HUES6 (cell line): ENCODE data around the gene SPDYE2.
"Not testable (repeated sequence)": the region's sequence is repeated elsewhere in the genome, so short reads cannot be mapped to it uniquely, and the experiment has no call there.

Experiments used
- H3K27ac ChIP-seq: 2 replicates; pipeline ENCODE4 v1.7.0; 2013; ENCODE audit warnings: low read depth, mild to moderate bottlenecking, low read length, inconsistent platforms
- H3K27me3 ChIP-seq: 2 replicates; pipeline ENCODE4 v1.6.1; 2013; ENCODE audit warnings: low read length; ENCODE audit not compliant: control insufficient read depth, insufficient read depth
- H3K36me3 ChIP-seq: 2 replicates; pipeline ENCODE4 v1.6.1; 2013; ENCODE audit warnings: low read length; ENCODE audit not compliant: control insufficient read depth, insufficient read depth
- H3K4me1 ChIP-seq: 2 replicates; pipeline ENCODE4 v1.6.1; 2013; ENCODE audit warnings: low read length; ENCODE audit not compliant: control insufficient read depth, insufficient read depth
- H3K4me3 ChIP-seq: 2 replicates; pipeline ENCODE4 v1.5.1; 2013; ENCODE audit warnings: low read depth, low read length
- H3K9ac ChIP-seq: one replicate; pipeline ENCODE4 v1.6.1; 2013; ENCODE audit warnings: mild to moderate bottlenecking, low read length
- H3K9me3 ChIP-seq: 2 replicates; pipeline ENCODE4 v1.6.1; 2013; ENCODE audit warnings: low read depth, low read length; ENCODE audit not compliant: control insufficient read depth, insufficient read depth

SPDYE2 gene

DNA sequence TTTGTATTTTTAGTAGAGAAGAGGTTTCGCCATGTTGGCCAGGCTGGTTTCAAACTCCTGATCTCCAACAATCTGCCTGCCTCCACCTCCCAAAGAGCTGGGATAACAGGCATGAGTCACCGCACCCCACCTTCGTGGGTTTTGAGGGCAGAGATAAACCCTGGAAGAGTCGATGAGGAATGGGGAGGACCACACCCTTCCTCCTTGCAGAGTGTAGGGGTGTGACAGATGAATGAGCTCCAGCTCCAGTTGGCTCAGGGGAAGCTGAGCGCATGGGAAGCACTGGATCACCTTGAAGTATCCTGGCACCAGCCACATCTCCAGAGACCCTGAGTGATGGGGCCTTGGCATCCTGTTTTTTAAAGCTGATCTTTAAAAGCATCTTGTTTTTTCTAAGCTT is 32.5 kb downstream of the SPDYE2 start:
- H3K9me3 ChIP-seq, H3K4me3 ChIP-seq, H3K27me3 ChIP-seq: not testable (repeated sequence)

DNA sequence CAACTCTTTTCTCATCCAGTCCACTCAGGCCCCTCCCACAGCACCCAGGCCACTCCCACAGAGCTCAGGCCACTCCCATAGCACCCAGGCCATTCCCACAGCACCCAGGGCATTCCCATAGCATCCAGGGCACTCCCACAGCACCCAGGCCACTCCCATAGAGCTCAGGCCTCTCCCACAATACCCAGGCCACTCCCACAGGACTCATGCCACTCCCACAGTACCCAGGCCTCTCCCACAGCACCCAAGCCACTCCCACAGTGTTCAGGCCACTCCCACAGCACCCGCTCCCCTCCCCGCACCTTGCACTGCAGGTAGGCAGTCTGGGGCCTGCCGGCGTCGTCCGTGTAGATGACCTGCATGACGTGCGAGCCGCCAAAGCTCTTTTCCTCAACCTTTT is 38.8 kb downstream of the SPDYE2 start:
- H3K27ac ChIP-seq, H3K9ac ChIP-seq, H3K4me1 ChIP-seq, H3K36me3 ChIP-seq, H3K9me3 ChIP-seq, H3K4me3 ChIP-seq, H3K27me3 ChIP-seq: not testable (repeated sequence)

More for the DNA sequence above, 32.5 kb downstream of the SPDYE2 start:
- not testable (repeated sequence) for H3K36me3 ChIP-seq, H3K4me1 ChIP-seq, H3K9ac ChIP-seq, H3K27ac ChIP-seq

DNA sequence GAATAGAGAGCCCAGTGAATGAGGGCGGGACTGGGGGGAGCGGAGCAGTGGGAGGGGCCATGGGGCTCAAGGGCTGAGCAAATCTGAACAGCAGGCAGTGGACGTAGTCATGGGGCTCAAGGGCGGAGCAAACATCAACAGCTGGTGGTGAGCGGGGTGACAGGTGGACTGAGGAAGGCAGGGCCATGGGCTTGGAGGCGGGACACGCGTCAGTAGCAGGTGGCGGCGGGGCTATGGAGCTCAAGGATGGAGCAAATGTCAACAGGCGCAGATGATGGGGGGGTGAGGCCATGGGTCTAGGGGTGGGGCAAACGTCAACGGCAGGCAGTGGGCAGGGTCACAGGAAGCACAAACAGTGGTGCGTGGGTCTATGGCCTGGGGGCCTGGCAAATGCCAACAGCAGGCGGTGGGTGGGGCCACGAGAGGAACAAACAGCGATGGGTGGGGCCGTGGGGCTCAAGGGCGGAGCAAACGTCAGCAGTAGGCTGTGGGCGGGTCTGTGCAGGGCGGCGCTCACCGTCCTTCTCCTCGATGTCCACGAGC is 41.5 kb downstream of the SPDYE2 start:
- H3K27ac ChIP-seq, H3K9me3 ChIP-seq, H3K9ac ChIP-seq, H3K4me1 ChIP-seq, H3K4me3 ChIP-seq, H3K36me3 ChIP-seq, H3K27me3 ChIP-seq: not testable (repeated sequence)

DNA sequence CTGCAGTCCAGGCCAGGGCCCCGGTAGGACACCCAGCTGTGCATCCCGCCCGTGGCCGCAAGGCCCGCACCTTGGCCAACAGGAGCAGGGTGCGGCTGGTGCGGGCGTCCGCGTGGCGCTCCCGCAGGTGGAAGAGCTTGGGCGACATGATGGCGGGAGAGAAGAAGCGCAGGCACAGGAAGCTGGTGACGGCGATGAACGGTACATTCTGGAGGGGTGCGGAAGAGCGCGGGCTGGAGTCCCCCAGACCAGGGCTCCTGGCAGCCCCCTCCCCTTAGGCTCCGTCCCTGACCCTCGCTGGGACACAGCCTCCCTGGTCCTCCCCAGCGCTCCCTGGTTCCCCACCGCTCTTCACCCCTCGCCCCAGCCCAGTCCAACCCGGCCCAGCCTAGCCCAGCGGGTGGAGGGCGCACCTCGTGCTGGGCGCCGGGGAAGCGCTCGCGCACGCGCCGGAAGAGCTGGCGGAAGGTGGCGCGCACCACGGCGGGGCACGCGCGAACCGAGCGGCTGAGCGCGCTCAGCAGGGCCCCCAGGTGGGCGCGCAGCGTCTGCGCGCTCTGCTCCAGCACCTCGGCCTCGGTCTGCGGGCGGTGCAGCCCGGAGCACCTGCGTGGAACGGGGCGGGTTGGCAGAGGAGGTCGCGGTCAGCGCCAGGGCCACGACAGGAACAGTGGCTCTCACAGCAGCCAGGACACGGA is 42.8 kb downstream of the SPDYE2 start:
- H3K4me1 ChIP-seq, H3K27ac ChIP-seq, H3K27me3 ChIP-seq, H3K9ac ChIP-seq, H3K4me3 ChIP-seq, H3K36me3 ChIP-seq, H3K9me3 ChIP-seq: not testable (repeated sequence)

DNA sequence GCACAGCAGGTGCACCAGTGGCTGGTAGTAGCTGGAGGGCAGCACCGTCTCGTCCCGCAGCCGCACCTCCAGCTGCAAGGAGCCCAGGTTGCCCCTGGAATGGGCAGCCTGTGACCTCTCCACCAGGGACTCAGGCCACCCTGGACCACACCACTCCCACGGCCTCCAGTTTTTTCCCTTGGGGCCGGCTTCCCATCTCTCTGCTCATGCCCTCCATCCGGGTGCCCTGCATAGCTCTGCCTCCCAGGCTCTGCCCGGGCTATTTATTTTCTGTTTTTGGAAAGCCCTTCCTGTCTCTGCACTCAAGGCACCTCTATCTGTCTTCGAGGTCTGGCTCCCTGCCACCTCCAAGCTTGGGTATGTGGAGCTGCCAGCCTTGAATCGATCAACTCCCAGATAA is 45.0 kb downstream of the SPDYE2 start:
- not testable (repeated sequence) for H3K27me3 ChIP-seq, H3K9ac ChIP-seq, H3K36me3 ChIP-seq

DNA sequence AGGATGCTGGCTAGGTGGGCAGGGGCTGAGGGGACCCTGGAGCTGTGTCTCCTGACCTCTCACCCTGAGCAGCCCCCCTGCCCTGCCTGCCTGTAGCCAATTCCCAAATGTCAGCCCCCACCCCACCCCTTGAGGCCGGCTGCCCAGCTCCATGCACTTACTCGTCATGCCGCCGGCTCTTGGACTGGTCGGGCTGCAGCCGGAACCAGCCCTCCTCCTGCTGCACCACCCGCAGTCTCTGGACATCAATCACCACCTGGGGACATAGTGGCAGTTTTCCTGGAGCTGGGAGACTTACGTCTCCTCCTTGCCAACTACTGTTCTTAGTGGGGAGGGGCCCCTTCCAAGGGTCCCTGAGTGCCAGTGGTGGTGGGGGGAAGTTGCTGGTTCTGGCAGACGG is 48.7 kb downstream of the SPDYE2 start:
- not testable (repeated sequence) for H3K9ac ChIP-seq, H3K27ac ChIP-seq

More for the DNA sequence above, 45.0 kb downstream of the SPDYE2 start:
- H3K4me3 ChIP-seq, H3K9me3 ChIP-seq, H3K4me1 ChIP-seq, H3K27ac ChIP-seq: not testable (repeated sequence)

DNA sequence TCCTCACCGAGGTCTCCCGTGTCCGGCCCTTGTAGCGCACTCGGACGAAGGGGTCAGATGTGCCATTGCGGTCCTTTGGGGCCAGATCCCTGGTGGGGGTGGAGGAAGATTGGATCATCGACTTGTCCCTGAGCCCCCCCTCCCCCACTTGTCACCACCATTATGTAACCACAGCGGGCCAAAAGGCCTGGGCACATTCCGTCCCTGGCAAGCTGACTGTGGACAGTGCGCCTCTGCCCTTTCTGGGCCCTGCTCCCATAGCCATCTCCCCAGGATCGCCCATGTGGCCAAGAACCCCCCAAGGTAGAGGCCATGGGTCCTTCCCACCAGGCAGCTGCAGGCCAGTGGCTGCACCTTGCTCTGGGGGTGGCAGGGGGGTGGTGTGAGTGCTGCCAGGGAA is 51.3 kb downstream of the SPDYE2 start:
- not testable (repeated sequence) for H3K9me3 ChIP-seq, H3K27me3 ChIP-seq, H3K4me1 ChIP-seq, H3K27ac ChIP-seq, H3K4me3 ChIP-seq, H3K9ac ChIP-seq, H3K36me3 ChIP-seq

More for the DNA sequence above, 48.7 kb downstream of the SPDYE2 start:
- not testable (repeated sequence) for H3K36me3 ChIP-seq, H3K9me3 ChIP-seq, H3K27me3 ChIP-seq, H3K4me1 ChIP-seq, H3K4me3 ChIP-seq

DNA sequence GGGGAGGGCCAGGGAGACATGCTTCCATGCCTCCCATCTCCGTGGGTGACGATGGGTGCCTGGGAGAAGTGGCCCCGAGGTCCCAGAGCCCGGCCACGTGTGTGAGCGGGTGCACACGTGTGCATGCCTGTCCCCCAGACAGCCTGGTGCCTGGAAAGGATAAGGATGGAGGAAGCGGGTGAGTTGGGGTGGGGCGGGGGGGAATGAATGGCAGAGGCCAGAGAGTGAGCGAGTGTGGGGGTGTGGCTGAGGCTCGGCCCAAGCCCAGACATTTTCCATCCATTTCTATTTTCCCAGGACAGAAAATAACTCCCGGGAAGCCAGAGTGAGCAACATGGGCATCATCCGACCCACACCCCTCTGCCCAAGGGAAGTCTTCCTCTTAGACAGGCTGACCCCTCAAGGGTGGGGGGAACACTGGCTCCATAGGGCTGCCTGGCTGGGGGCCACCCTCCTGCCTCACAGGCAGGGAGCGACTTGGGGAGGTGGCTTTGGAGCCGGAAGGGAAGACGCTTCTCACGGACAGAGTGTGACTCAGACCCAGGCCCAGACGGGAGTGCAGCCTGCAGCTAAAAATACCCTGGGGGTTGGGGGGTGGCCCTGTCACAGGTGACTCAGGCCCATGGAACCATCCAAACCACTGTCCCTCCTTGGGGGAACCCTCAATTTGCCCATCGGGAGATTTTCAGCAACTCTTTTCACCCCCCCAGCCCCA is 53.6 kb downstream of the SPDYE2 start:
- H3K4me3 ChIP-seq, H3K27me3 ChIP-seq, H3K36me3 ChIP-seq, H3K27ac ChIP-seq, H3K4me1 ChIP-seq, H3K9me3 ChIP-seq, H3K9ac ChIP-seq: not testable (repeated sequence)

DNA sequence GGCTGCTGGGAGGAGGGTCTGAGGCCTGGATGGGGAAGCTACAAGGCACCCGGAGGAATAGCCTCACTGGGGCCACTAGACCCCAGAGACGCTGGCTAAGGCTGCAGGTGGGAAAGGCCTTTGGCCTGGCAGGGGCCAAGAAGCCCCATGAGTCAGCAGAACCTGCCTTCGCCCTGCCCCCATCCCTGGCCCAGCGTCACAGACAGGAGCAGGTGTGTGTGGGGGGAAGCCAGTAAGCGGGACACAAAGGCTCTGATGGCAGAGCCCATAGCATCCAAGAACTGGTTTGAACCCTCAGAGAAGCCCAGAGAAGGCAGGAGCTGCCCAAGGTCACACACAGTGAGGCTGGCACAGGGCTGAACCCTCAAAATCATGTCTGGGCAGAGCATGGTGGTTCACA is 55.8 kb downstream of the SPDYE2 start:
- H3K27ac ChIP-seq, H3K27me3 ChIP-seq, H3K9ac ChIP-seq, H3K9me3 ChIP-seq, H3K4me1 ChIP-seq, H3K4me3 ChIP-seq, H3K36me3 ChIP-seq: not testable (repeated sequence)

DNA sequence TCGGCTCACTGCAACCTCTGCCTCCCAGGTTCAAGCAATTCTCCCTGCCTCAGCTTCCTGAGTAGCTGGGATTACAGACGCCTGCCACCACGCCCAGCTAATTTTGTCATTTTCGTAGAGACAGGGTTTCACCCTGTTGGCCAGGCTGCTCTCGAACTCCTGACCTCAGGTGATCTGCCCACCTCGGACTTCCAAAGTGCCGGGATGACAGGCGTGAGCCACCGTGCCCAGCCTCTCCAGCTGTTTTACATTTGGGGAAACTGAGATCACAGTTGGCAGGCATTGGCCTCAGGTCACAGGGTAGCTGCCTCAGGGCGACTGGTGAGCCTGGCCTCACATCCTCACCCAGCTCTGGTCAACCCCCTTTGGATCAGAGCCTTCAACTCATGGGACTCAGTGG is 58.7 kb downstream of the SPDYE2 start:
- not testable (repeated sequence) for H3K27ac ChIP-seq, H3K4me3 ChIP-seq, H3K9ac ChIP-seq, H3K27me3 ChIP-seq, H3K4me1 ChIP-seq, H3K36me3 ChIP-seq, H3K9me3 ChIP-seq

DNA sequence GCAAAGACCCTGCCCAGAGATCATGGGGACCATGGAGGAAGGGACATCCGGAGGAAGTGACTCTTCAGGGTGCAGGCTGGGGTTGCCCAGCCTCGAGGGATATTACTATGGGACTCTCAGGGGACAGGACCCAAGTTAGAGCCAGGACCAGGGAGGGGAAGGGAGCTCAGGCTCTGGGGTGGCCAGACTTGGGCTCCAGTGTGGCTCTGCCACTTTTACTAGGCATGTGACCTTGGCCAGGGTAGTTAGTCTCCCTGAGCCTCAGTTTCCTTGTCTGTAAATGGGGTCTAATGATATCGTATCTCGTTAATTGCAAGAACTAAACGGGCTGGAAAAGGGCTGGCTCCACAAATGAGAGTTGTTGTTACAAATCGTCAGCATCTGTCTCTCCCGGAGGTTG is 59.4 kb downstream of the SPDYE2 start:
- not testable (repeated sequence) for H3K36me3 ChIP-seq, H3K9me3 ChIP-seq, H3K4me3 ChIP-seq, H3K27me3 ChIP-seq, H3K4me1 ChIP-seq, H3K27ac ChIP-seq, H3K9ac ChIP-seq
